Astrocyte (in vitro differentiated cells and primary cell): ENCODE measurements around the gene RPL13. TPM values are rescaled to one million over a fixed set of nuclear protein-coding genes. Genes with fewer than 3 reads are reported as not detected.

Experiments
- DNase-seq: peaks from one replicate; pipeline ENCODE4 v3.0.0-alpha.2; 2010; ENCODE audit warnings: low read depth
- FAIRE-seq: peaks from 2 replicates; lab custom pipeline; 2011; peaks lifted over from hg19 to GRCh38; lab: Jason Lieb, UNC
- H2AFZ ChIP-seq: 2 replicates; pipeline ENCODE4 v1.6.0; 2012; ENCODE audit warnings: low read depth, low read length, inconsistent platforms
- H3K27ac ChIP-seq: 2 replicates; pipeline ENCODE4 v1.5.1; 2011; ENCODE audit warnings: low read depth, low read length, inconsistent platforms
- H3K27me3 ChIP-seq: 2 replicates; pipeline ENCODE4 v1.6.0; 2011; ENCODE audit warnings: low read length, inconsistent platforms; ENCODE audit not compliant: insufficient read depth
- H3K36me3 ChIP-seq: 2 replicates; pipeline ENCODE4 v1.5.1; 2011; ENCODE audit warnings: low read length, inconsistent platforms; ENCODE audit not compliant: insufficient read depth
- H3K4me1 ChIP-seq: 2 replicates; pipeline ENCODE4 v1.5.1; 2011; ENCODE audit warnings: low read length, inconsistent platforms; ENCODE audit not compliant: insufficient read depth
- H3K4me2 ChIP-seq: 2 replicates; pipeline ENCODE4 v1.6.0; 2012; ENCODE audit warnings: low read length, inconsistent platforms
- H3K4me3 ChIP-seq: 2 replicates; pipeline ENCODE4 v1.5.1; 2011; ENCODE audit warnings: low read depth, mild to moderate bottlenecking, low read length, inconsistent platforms; ENCODE audit not compliant: insufficient read depth
- H3K79me2 ChIP-seq: 2 replicates; pipeline ENCODE4 v1.6.0; 2012; ENCODE audit warnings: mild to moderate bottlenecking, low read length, inconsistent platforms; ENCODE audit not compliant: insufficient read depth
- H3K9ac ChIP-seq: 2 replicates; pipeline ENCODE4 v1.6.0; 2012; ENCODE audit warnings: mild to moderate bottlenecking, low read length, inconsistent platforms
- H3K9me3 ChIP-seq: 2 replicates; pipeline ENCODE4 v1.5.1; 2012; ENCODE audit warnings: low read depth, mild to moderate bottlenecking, low read length, inconsistent platforms; ENCODE audit not compliant: insufficient read depth
- H4K20me1 ChIP-seq: 2 replicates; pipeline ENCODE4 v1.6.0; 2012; ENCODE audit warnings: low read length, inconsistent platforms; ENCODE audit not compliant: insufficient read depth
- H3K27ac Mint-ChIP-seq: one replicate; pipeline ENCODE4 v1.8.0; 2021; ENCODE audit warnings: mild to moderate bottlenecking, mixed read lengths; ENCODE audit not compliant: unreplicated experiment
- H3K27me3 Mint-ChIP-seq: one replicate; pipeline ENCODE4 v1.8.0; 2021; ENCODE audit warnings: low read depth, mixed read lengths; ENCODE audit not compliant: unreplicated experiment
- H3K36me3 Mint-ChIP-seq: one replicate; pipeline ENCODE4 v1.8.0; 2021; ENCODE audit warnings: low read depth, mixed read lengths; ENCODE audit not compliant: unreplicated experiment
- H3K4me1 Mint-ChIP-seq: one replicate; pipeline ENCODE4 v1.8.0; 2021; ENCODE audit warnings: low read depth, mixed read lengths; ENCODE audit not compliant: unreplicated experiment
- H3K4me3 Mint-ChIP-seq: one replicate; pipeline ENCODE4 v1.8.0; 2021; ENCODE audit warnings: mild to moderate bottlenecking, moderate library complexity, mixed read lengths; ENCODE audit not compliant: unreplicated experiment
- H3K9me3 Mint-ChIP-seq: one replicate; pipeline ENCODE4 v1.8.0; 2021; ENCODE audit warnings: mild to moderate bottlenecking, mixed read lengths; ENCODE audit not compliant: unreplicated experiment
- EZH2 ChIP-seq: IDR thresholded peaks from 2 replicates; pipeline ENCODE4 v1.6.1; 2012; ENCODE audit warnings: mild to moderate bottlenecking, low read length, inconsistent platforms; ENCODE audit not compliant: insufficient read depth
- total RNA-seq: library from RNA; stranded (reverse); gene quantifications from 2 replicates; pipeline ENCODE4 v1.2.1, GENCODE V29; 2021
- TF ChIP-seq, protein P1 (sequence below): IDR thresholded peaks from 2 replicates; pipeline ENCODE4 v1.5.1; 2011; ENCODE audit warnings: low read depth, mild to moderate bottlenecking, inconsistent platforms, low read length, moderate library complexity; ENCODE audit not compliant: insufficient read depth

Gene RPL13
- total RNA-seq, 1 donor from 2014 or later: 1,239 TPM

DNA sequence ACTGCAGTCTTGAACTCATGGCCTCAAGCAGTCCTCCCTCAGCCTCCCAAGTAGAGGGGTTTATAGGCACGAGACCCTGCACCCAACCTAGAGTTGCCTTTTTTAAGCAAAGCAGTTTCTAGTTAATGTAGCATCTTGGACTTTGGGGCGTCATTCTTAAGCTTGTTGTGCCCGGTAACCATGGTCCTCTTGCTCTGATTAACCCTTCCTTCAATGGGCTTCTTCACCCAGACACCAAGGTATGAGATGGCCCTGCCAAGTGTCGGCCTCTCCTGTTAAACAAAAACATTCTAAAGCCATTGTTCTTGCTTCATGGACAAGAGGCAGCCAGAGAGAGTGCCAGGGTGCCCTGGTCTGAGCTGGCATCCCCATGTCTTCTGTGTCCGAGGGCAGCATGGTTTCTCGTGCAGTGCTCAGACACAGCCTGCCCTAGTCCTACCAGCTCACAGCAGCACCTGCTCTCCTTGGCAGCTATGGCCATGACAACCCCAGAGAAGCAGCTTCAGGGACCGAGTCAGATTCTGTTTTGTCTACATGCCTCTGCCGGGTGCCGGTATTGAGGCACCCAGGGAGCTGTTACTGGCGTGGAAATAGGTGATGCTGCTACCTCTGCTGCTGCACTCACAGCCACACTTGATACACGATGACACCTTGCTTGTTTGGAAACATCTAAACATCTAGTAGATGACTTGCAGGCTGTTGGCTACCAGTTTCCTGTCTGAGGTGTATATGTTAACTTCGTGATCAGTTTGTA is 3.3 kb downstream of the RPL13 start:
- peak overlapping the region; percentile 93 for H3K9ac ChIP-seq
- no peak for FAIRE-seq
- H4K20me1 ChIP-seq: peaks cover 70% of the 10 kb centered on the region
- Mint-ChIP-seq H3K36me3 (peaks cover 23% of the 10 kb centered on the region), H3K27ac (no peak overlapping the region), H3K4me3 (peak overlapping the region; percentile 93), H3K9me3 (peaks cover 1% of the 10 kb centered on the region), H3K4me1 (peaks cover 41% of the 10 kb centered on the region), H3K27me3 (no peaks in the 10 kb centered on the region)
- H3K4me1 ChIP-seq: peaks cover 52% of the 10 kb centered on the region
- H2AFZ ChIP-seq: no peak overlapping the region
- H3K9me3 ChIP-seq: no peaks in the 10 kb centered on the region
- H3K79me2 ChIP-seq: peaks cover 37% of the 10 kb centered on the region
- no peak for DNase-seq
- peaks cover 29% of the 10 kb centered on the region for H3K36me3 ChIP-seq
- no peaks in the 10 kb centered on the region for H3K27me3 ChIP-seq
- H3K27ac ChIP-seq: no peak overlapping the region
- TF ChIP-seq EZH2: no peak
- TF ChIP-seq, protein P1, sequence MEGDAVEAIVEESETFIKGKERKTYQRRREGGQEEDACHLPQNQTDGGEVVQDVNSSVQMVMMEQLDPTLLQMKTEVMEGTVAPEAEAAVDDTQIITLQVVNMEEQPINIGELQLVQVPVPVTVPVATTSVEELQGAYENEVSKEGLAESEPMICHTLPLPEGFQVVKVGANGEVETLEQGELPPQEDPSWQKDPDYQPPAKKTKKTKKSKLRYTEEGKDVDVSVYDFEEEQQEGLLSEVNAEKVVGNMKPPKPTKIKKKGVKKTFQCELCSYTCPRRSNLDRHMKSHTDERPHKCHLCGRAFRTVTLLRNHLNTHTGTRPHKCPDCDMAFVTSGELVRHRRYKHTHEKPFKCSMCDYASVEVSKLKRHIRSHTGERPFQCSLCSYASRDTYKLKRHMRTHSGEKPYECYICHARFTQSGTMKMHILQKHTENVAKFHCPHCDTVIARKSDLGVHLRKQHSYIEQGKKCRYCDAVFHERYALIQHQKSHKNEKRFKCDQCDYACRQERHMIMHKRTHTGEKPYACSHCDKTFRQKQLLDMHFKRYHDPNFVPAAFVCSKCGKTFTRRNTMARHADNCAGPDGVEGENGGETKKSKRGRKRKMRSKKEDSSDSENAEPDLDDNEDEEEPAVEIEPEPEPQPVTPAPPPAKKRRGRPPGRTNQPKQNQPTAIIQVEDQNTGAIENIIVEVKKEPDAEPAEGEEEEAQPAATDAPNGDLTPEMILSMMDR: no peak
- H3K4me2 ChIP-seq: peak overlapping the region; percentile 97
- peak overlapping the region; percentile 83 for H3K4me3 ChIP-seq

DNA sequence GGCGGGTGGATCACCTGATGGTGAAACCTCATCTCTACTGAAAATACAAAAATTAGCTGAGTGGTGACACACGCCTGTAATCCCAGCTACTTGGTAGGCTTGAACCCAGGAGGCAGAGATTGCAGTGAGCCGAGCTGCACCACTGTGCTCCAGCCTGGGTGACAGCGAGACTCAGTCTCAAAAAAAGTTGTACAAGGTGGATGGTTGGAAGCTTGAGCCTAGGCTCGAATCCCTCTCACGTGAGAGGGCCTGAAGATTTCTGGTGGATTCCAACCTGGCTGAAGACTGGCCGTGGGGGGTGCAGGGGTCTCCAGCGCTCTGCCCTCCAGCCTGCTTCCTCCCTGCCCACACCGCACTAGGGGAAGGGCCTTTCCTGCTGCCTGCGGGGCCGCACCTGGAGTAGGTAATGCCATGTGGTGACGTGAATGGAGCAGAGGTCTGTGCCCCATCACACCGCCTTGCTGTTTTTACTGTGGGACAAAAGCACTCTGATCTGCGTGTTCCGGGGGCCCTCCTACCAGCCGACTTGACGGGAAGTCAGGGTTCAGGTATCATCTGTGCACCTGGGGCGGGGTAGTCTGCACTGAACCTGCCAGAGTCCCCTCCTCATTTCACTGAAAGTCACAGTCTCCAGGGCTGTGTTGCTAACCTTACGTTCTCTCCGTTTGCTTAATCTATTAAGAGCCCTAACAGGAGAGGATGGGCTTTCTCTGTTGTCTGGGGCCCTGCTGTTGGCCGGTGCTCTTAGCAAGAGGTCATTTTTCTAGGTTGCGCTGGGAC is 4.2 kb downstream of the RPL13 start:
- peak overlapping the region; percentile 93 for H3K9ac ChIP-seq
- Mint-ChIP-seq H3K4me1 (peaks cover 38% of the 10 kb centered on the region), H3K27me3 (no peaks in the 10 kb centered on the region), H3K27ac (peak overlapping the region; percentile 69), H3K9me3 (peaks cover 1% of the 10 kb centered on the region), H3K4me3 (peak overlapping the region; percentile 93), H3K36me3 (peaks cover 23% of the 10 kb centered on the region)
- peak overlapping the region; percentile 37 for H3K4me3 ChIP-seq
- H3K27me3 ChIP-seq: no peaks in the 10 kb centered on the region
- FAIRE-seq (no peak), DNase-seq (no peak)
- peak overlapping the region; percentile 97 for H3K4me2 ChIP-seq
- TF ChIP-seq, protein P1: no peak
- no peak for TF ChIP-seq EZH2
- peaks cover 70% of the 10 kb centered on the region for H4K20me1 ChIP-seq
- peaks cover 37% of the 10 kb centered on the region for H3K79me2 ChIP-seq
- peaks cover 50% of the 10 kb centered on the region for H3K4me1 ChIP-seq
- H2AFZ ChIP-seq: no peak overlapping the region
- no peak overlapping the region for H3K27ac ChIP-seq
- peaks cover 29% of the 10 kb centered on the region for H3K36me3 ChIP-seq
- H3K9me3 ChIP-seq: no peaks in the 10 kb centered on the region

DNA sequence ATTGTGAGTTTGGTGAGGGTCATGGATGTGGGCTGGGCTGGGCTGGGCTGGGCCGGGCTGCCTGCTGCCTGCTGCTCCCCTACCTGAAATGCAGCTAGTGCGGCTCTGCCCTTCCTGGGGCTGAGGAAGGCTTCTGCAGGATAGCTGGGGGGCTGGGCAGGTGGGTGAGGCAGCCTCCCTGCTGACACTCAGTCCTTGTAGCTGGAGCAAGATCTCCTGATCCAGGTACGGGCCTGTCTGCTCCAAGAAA is 4.7 kb downstream of the RPL13 start:
- Histone ChIP-seq H3K4me3 (no peak overlapping the region), H3K79me2 (peaks cover 37% of the 10 kb centered on the region), H2AFZ (no peak overlapping the region), H4K20me1 (peaks cover 70% of the 10 kb centered on the region), H3K4me2 (peak overlapping the region; percentile 97), H3K9ac (peak overlapping the region; percentile 11), H3K9me3 (no peaks in the 10 kb centered on the region), H3K4me1 (peaks cover 44% of the 10 kb centered on the region), H3K36me3 (peaks cover 29% of the 10 kb centered on the region), H3K27me3 (no peaks in the 10 kb centered on the region), H3K27ac (no peak overlapping the region)
- H3K4me1 Mint-ChIP-seq: peaks cover 36% of the 10 kb centered on the region
- peaks cover 23% of the 10 kb centered on the region for H3K36me3 Mint-ChIP-seq
- no peak for FAIRE-seq
- no peak for TF ChIP-seq EZH2
- TF ChIP-seq, protein P1: no peak
- H3K27ac Mint-ChIP-seq: no peak overlapping the region
- no peak for DNase-seq
- no peaks in the 10 kb centered on the region for H3K27me3 Mint-ChIP-seq
- H3K4me3 Mint-ChIP-seq: peak overlapping the region; percentile 78
- peaks cover 1% of the 10 kb centered on the region for H3K9me3 Mint-ChIP-seq
